ENCODE data around the gene B2M.
A peak's percentile ranks its signal among the peaks of the same experiment; 100 is the strongest.
"Not testable (repeated sequence)": the region's sequence is repeated elsewhere in the genome, so short reads cannot be mapped to it uniquely, and the experiment has no call there.

Gene B2M

GRCh38 chr15:44711096-44711742 lies at the start of gene B2M, which contains the start of gene PATL2:
Gene B2M, plus strand, starts transcription at chr15:44711517. Its CDS starts 30 bp downstream, at chr15:44711547.
Gene PATL2, minus strand, starts transcription at chr15:44711323. Its CDS starts 34,833 bp downstream, at chr15:44676490.
- peak; percentile 87 for FAIRE-seq

GRCh38 chr15:44661576-44661975 lies 49.7 kb upstream of the B2M start:
- no peak for FAIRE-seq

GRCh38 chr15:44662478-44663409 lies 48.6 kb upstream of the B2M start:
- no peak for FAIRE-seq

- peak; percentile 74 for FAIRE-seq
These were observed 47.7 kb upstream of the B2M start, which contains the start of gene SPG11 for GRCh38 chr15:44663410-44664308. Gene SPG11, minus strand, starts transcription at chr15:44663662. Its CDS starts 15 bp downstream, at chr15:44663647.

- FAIRE-seq = no peak
These were observed 44.9 kb upstream of the B2M start for GRCh38 chr15:44666210-44667038.

GRCh38 chr15:44667039-44667360 lies 44.3 kb upstream of the B2M start:
- FAIRE-seq = no peak

- FAIRE-seq = no peak
These were observed 42.4 kb upstream of the B2M start for GRCh38 chr15:44668921-44669320.

GRCh38 chr15:44670087-44670950 lies 41.0 kb upstream of the B2M start:
- no peak for FAIRE-seq

- no peak for FAIRE-seq
These were observed 37.7 kb upstream of the B2M start for GRCh38 chr15:44673639-44674038.

- FAIRE-seq = no peak
These were observed 35.4 kb upstream of the B2M start for GRCh38 chr15:44675911-44676310.

- no peak for FAIRE-seq
These were observed 34.6 kb upstream of the B2M start for GRCh38 chr15:44676676-44677075.

GRCh38 chr15:44682211-44682610 lies 29.1 kb upstream of the B2M start:
- FAIRE-seq = no peak

- not testable (repeated sequence) for FAIRE-seq
These were observed 28.3 kb upstream of the B2M start for GRCh38 chr15:44682809-44683682.

GRCh38 chr15:44689318-44689717 lies 22.0 kb upstream of the B2M start:
- FAIRE-seq = not testable (repeated sequence)

GRCh38 chr15:44690245-44690644 lies 21.1 kb upstream of the B2M start:
- not testable (repeated sequence) for FAIRE-seq

- no peak for FAIRE-seq
These were observed 18.7 kb upstream of the B2M start for GRCh38 chr15:44692659-44693058.

GRCh38 chr15:44694416-44694815 lies 16.9 kb upstream of the B2M start:
- FAIRE-seq = no peak

GRCh38 chr15:44695294-44695693 lies 16.0 kb upstream of the B2M start:
- no peak for FAIRE-seq

- FAIRE-seq = no peak
These were observed 14.3 kb upstream of the B2M start for GRCh38 chr15:44697014-44697413.

GRCh38 chr15:44698641-44699040 lies 12.7 kb upstream of the B2M start:
- FAIRE-seq = no peak
